Pancreas (tissue), 10 donors: ENCODE measurements around the gene CAPRIN1. TPM values are rescaled to one million over a fixed set of nuclear protein-coding genes. Genes with fewer than 3 reads are reported as not detected.

Experiments
- ATAC-seq, 4 donors: fragments of 200-7000 bp; cut with Tn5 transposase; one replicate each; pipeline versions ENCODE4 v1.8.0 to v1.9.1; 2020; ENCODE audit warnings: mild to moderate bottlenecking in 4 of 4, moderate library complexity in 4 of 4
- DNase-seq, 6 donors: peaks; one replicate each; pipeline ENCODE4 v3.0.0-alpha.2; 2020
- FAIRE-seq: peaks from 2 replicates; lab custom pipeline; 2012; peaks lifted over from hg19 to GRCh38; lab: Jason Lieb, UNC
- H3K27ac ChIP-seq, 4 donors: fragments of 200-600 bp; sonication (generic); 1 replicate in 3 of 4; 2 replicates in 1 of 4; pipeline versions ENCODE4 v1.5.0 to v1.8.0; 2020
- H3K27me3 ChIP-seq, 4 donors: fragments of 200-600 bp; one replicate each; pipeline ENCODE4 v1.8.0; 2021
- H3K36me3 ChIP-seq, 3 donors: fragments of 200-600 bp; sonication (generic) in 1 of 3; one replicate each; pipeline versions ENCODE4 v1.5.0 to v1.8.0; 2020 to 2021
- H3K4me1 ChIP-seq, 3 donors: fragments of 200-600 bp; one replicate each; pipeline ENCODE4 v1.8.0; 2021
- H3K4me3 ChIP-seq, 4 donors: fragments of 200-600 bp; sonication (generic) in 2 of 4; one replicate each; pipeline versions ENCODE4 v1.5.0 to v1.8.0; 2020 to 2021
- H3K9me3 ChIP-seq, 4 donors: fragments of 200-600 bp; one replicate each; pipeline ENCODE4 v1.8.0; 2021
- CTCF ChIP-seq, 4 donors: fragments of 200-600 bp; sonication (generic) in 3 of 4; IDR thresholded peaks; one replicate each; pipeline versions ENCODE4 v1.5.0 to v1.8.0; 2021; ENCODE audit warnings: antibody characterized with exemption in 4 of 4
- WGBS, 2 donors: extraction: QIAGEN DNeasy Blood & Tissue Kit; methylation state at CpG; one replicate each; pipeline ENCODE4 v1.1.7; 2013; 5-methylcytosine and 5-hydroxymethylcytosine counted together
- intact Hi-C, 3 donors: fragments of 100-400 bp; cut with DNase I; formaldehyde crosslinking; loops; one replicate each; pipeline versions ENCODE4 v1.11.1 to v1.14.2; 2022
- polyA plus RNA-seq, 2 donors: library from polyadenylated mRNA; stranded (reverse); fragments of 200-250 nt; gene quantifications; one replicate each; pipeline ENCODE4 v1.2.3, GENCODE V29; 2013
- total RNA-seq, 6 donors: library from RNA; stranded (reverse); fragmentation: NEBNext Ultra II Directional in 4 of 6; extraction: Animal tissue kit (Norgen Biotek cat#: 25700) in 4 of 6; gene quantifications; one replicate each; pipeline versions ENCODE4 v1.2.1 to v1.2.4, GENCODE V29; 2021 to 2023
- donor health status: healthy with polysubstance abuse.
- donor health status: DM: no; HTN: no; CAD: no; lungs with moderate emphysema.
- donor health status: DM: no; HTN: no; CAD: no.
- donor health status: control.
- donor health status: control.
- donor health status: Bipolar disorder and iron deficiency.
- donor health status: DM: yes; HTN: yes; CAD: no.
- donor health status: DM: no; HTN: no; CAD: no.
- donor health status: DM: no; HTN: no; CAD: no.
- donor health status: DM: yes; HTN: yes; CAD: no.

CAPRIN1 gene
- total and polyA plus RNA-seq, 8 donors: 33.9 to 116 (median 93.9) TPM

- 84 to 88% methylated on average over 6 of the region's 6 CpGs for WGBS, 2 donors
- TF ChIP-seq CTCF (IDR thresholded peaks at IDR 0.05): no peak
- Histone ChIP-seq H3K27ac (no peak overlapping the region), H3K27me3 (no peaks in the 10 kb centered on the region), H3K4me3 (no peak overlapping the region), H3K36me3 (no peaks in the 10 kb centered on the region), H3K9me3 (no peaks in the 10 kb centered on the region), H3K4me1 (peaks cover 0 to 4% (median 3%) of the 10 kb centered on the region in 3 donors)
- no peak for ATAC-seq
- no peak for FAIRE-seq
- intact Hi-C loops: no loop called here
- DNase-seq: no peak
These were observed 17.5 kb upstream of the CAPRIN1 start for GRCh38 chr11:34034053-34034452.

GRCh38 chr11:34036456-34036855 lies 15.1 kb upstream of the CAPRIN1 start:
- no peaks in the 10 kb centered on the region for H3K9me3 ChIP-seq
- ATAC-seq (no peak), DNase-seq (no peak), FAIRE-seq (no peak)
- intact Hi-C loops: no loop called here
- no peaks in the 10 kb centered on the region for H3K36me3 ChIP-seq
- H3K27ac ChIP-seq: no peak overlapping the region
- TF ChIP-seq CTCF (IDR thresholded peaks at IDR 0.05): no peak
- no peaks in the 10 kb centered on the region for H3K27me3 ChIP-seq
- 86 to 97% methylated on average over 1 of the region's 1 CpG for WGBS, 2 donors
- H3K4me3 ChIP-seq: no peak overlapping the region
- H3K4me1 ChIP-seq: no peaks in the 10 kb centered on the region

GRCh38 chr11:34037016-34037415 lies 14.5 kb upstream of the CAPRIN1 start:
- H3K36me3 ChIP-seq: no peaks in the 10 kb centered on the region
- 96% methylated on average over 2 of the region's 2 CpGs for WGBS, 2 donors
- intact Hi-C loops: no loop called here
- H3K27ac ChIP-seq: no peak overlapping the region
- DNase-seq (no peak), ATAC-seq (no peak), FAIRE-seq (no peak)
- no peaks in the 10 kb centered on the region for H3K4me1 ChIP-seq
- no peak overlapping the region for H3K4me3 ChIP-seq
- H3K27me3 ChIP-seq: no peaks in the 10 kb centered on the region
- TF ChIP-seq CTCF (IDR thresholded peaks at IDR 0.05): no peak
- H3K9me3 ChIP-seq: no peaks in the 10 kb centered on the region

GRCh38 chr11:34040571-34040970 lies 11.0 kb upstream of the CAPRIN1 start:
- Histone ChIP-seq H3K9me3 (no peaks in the 10 kb centered on the region), H3K27me3 (no peaks in the 10 kb centered on the region), H3K4me1 (no peaks in the 10 kb centered on the region), H3K27ac (no peak overlapping the region), H3K36me3 (no peaks in the 10 kb centered on the region), H3K4me3 (no peak overlapping the region)
- intact Hi-C loops: no loop called here
- no peak for TF ChIP-seq CTCF (IDR thresholded peaks at IDR 0.05)
- 94 to 96% methylated on average over 11 of the region's 11 CpGs for WGBS, 2 donors
- no peak for DNase-seq
- FAIRE-seq: no peak
- ATAC-seq: no peak

GRCh38 chr11:34044664-34045485 lies 6.7 kb upstream of the CAPRIN1 start:
- Histone ChIP-seq H3K4me3 (no peak overlapping the region), H3K4me1 (no peaks in the 10 kb centered on the region), H3K27ac (no peak overlapping the region), H3K27me3 (no peaks in the 10 kb centered on the region), H3K36me3 (no peaks in the 10 kb centered on the region), H3K9me3 (no peaks in the 10 kb centered on the region)
- no peak for TF ChIP-seq CTCF (IDR thresholded peaks at IDR 0.05)
- intact Hi-C loops: no loop called here
- no peak for FAIRE-seq
- ATAC-seq: peak in 1 of 4 donors; percentile 58
- 73 to 82% methylated on average over 27 of the region's 27 CpGs for WGBS, 2 donors
- no peak for DNase-seq
